ENCODE data around the gene NUDT17. TPM values are rescaled to one million over a fixed set of nuclear protein-coding genes. Genes with fewer than 3 reads are reported as not detected.

NUDT17 gene
- total RNA-seq = 2.9 and 5.4 TPM in 2 replicates

- no peaks in the 10 kb centered on the region for H3K27me3 Mint-ChIP-seq
- H3K9me3 Mint-ChIP-seq = no peaks in the 10 kb centered on the region
- peaks cover 8% of the 10 kb centered on the region for H3K4me1 Mint-ChIP-seq
- H3K36me3 Mint-ChIP-seq (ENCODE audit: low read depth) = peaks cover 36% of the 10 kb centered on the region
- H3K27ac Mint-ChIP-seq = no peak within 1 kb of the TSS
- POLR2A ChIA-PET = interaction anchor here (0.5 to 5.4 kb wide), 28 partner anchors 9 to 565 kb away, joined by 3 to 151 read pairs (median 6); partner anchors contain the start of genes ANKRD34A, ANKRD35, LIX1L and PEX11B
- intact Hi-C loops (cut with micrococcal nuclease) = loop anchor here (1.0 kb wide), 3 partner anchors 14 to 168 kb away; partner anchors contain the start of genes ITGA10 and PIAS3
- DNase-seq (peak; percentile 71), ATAC-seq (ENCODE audit: low read depth) (peak; percentile 69)
- CTCF ChIA-PET = interaction anchor here (0.7 to 5.4 kb wide), 28 partner anchors 9 to 191 kb away, joined by 3 to 98 read pairs (median 6); partner anchors contain the start of genes ANKRD35, ITGA10, LIX1L and PEX11B
- no peak within 1 kb of the TSS for H3K4me3 Mint-ChIP-seq
- peak; percentile 64 for TF ChIP-seq CTCF (IDR thresholded peaks at IDR 0.05)
Measured at GRCh38 chr1:145845514-145846161, at the start of gene NUDT17. TSS of gene NUDT17 (plus strand) at chr1:145845630. CDS start at chr1:145845641, 11 bp downstream.

- no peak overlapping the region for H3K4me3 Mint-ChIP-seq
Measured at GRCh38 chr1:145796753-145797152, 48.7 kb upstream of the NUDT17 start.

GRCh38 chr1:145799806-145800205, 45.6 kb upstream of the NUDT17 start:
- TF ChIP-seq CTCF (IDR thresholded peaks at IDR 0.05) = no peak
- Mint-ChIP-seq H3K27ac (no peak overlapping the region), H3K4me3 (no peak overlapping the region), H3K4me1 (peaks cover 23% of the 10 kb centered on the region), H3K9me3 (peaks cover 22% of the 10 kb centered on the region), H3K27me3 (no peaks in the 10 kb centered on the region), H3K36me3 (ENCODE audit: low read depth) (peaks cover 51% of the 10 kb centered on the region)
- ATAC-seq (ENCODE audit: low read depth) (no peak), DNase-seq (no peak)
- POLR2A ChIA-PET = no interaction called here
- intact Hi-C loops (cut with micrococcal nuclease) = no loop called here
- CTCF ChIA-PET = no interaction called here

More at GRCh38 chr1:145796753-145797152, 48.7 kb upstream of the NUDT17 start:
- intact Hi-C loops (cut with micrococcal nuclease) = no loop called here
- CTCF ChIA-PET = no interaction called here
- Mint-ChIP-seq H3K4me1 (no peaks in the 10 kb centered on the region), H3K27me3 (no peaks in the 10 kb centered on the region), H3K9me3 (peaks cover 22% of the 10 kb centered on the region), H3K27ac (no peak overlapping the region), H3K36me3 (ENCODE audit: low read depth) (peaks cover 74% of the 10 kb centered on the region)
- POLR2A ChIA-PET = no interaction called here
- DNase-seq (no peak), ATAC-seq (ENCODE audit: low read depth) (no peak)
- no peak for TF ChIP-seq CTCF (IDR thresholded peaks at IDR 0.05)

- Mint-ChIP-seq H3K36me3 (ENCODE audit: low read depth) (peaks cover 19% of the 10 kb centered on the region), H3K27me3 (no peaks in the 10 kb centered on the region), H3K27ac (no peak overlapping the region), H3K9me3 (no peaks in the 10 kb centered on the region), H3K4me1 (peaks cover 37% of the 10 kb centered on the region), H3K4me3 (no peak overlapping the region)
- ATAC-seq (ENCODE audit: low read depth) (no peak), DNase-seq (no peak)
- intact Hi-C loops (cut with micrococcal nuclease) = no loop called here
- ChIA-PET POLR2A (no interaction called here), CTCF (no interaction called here)
- no peak for TF ChIP-seq CTCF (IDR thresholded peaks at IDR 0.05)
Measured at GRCh38 chr1:145804235-145805045, 41.0 kb upstream of the NUDT17 start.

- intact Hi-C loops (cut with micrococcal nuclease) = no loop called here
- ATAC-seq (ENCODE audit: low read depth) = no peak
- H3K4me1 Mint-ChIP-seq = peaks cover 37% of the 10 kb centered on the region
- no peaks in the 10 kb centered on the region for H3K9me3 Mint-ChIP-seq
- POLR2A ChIA-PET = interaction anchor here (1.1 kb wide), 1 partner anchor 19 kb away, joined by 3 read pairs; the partner anchor contains the start of genes POLR3C and RNF115
- no peak for DNase-seq
- CTCF ChIA-PET = no interaction called here
- no peak for TF ChIP-seq CTCF (IDR thresholded peaks at IDR 0.05)
- no peak overlapping the region for H3K4me3 Mint-ChIP-seq
- no peak overlapping the region for H3K27ac Mint-ChIP-seq
- H3K27me3 Mint-ChIP-seq = no peaks in the 10 kb centered on the region
- peaks cover 14% of the 10 kb centered on the region for H3K36me3 Mint-ChIP-seq (ENCODE audit: low read depth)
Measured at GRCh38 chr1:145805057-145805456, 40.4 kb upstream of the NUDT17 start.
